HEK293 (cell line): ENCODE measurements around the gene GCK.

ENCODE experiments used
- PBX3 ChIP-seq: sonication (generic); formaldehyde crosslinking; IDR thresholded peaks from 2 replicates; pipeline ENCODE4 v1.8.1; 2022; ENCODE audit warnings: mild to moderate bottlenecking, moderate library complexity, missing genetic modification reagents
- SETDB1 ChIP-seq: IDR thresholded peaks from one replicate; pipeline ENCODE4 v1.6.1; 2017; ENCODE audit warnings: mild to moderate bottlenecking, low read length, moderate library complexity, mixed read lengths; ENCODE audit not compliant: insufficient read length
- YY1 ChIP-seq: fragments of 450-650 bp; formaldehyde crosslinking; IDR thresholded peaks from 2 replicates; pipeline ENCODE4 v1.5.1; 2018; ENCODE audit warnings: missing biosample characterization, missing genetic modification characterization
- ZBTB21 ChIP-seq: fragments of 450-650 bp; formaldehyde crosslinking; IDR thresholded peaks from 2 replicates; pipeline ENCODE4 v1.5.1; 2017; ENCODE audit warnings: missing biosample characterization, missing genetic modification characterization
- ZNF280D ChIP-seq: fragments of 450-650 bp; formaldehyde crosslinking; IDR thresholded peaks from 2 replicates; pipeline ENCODE4 v1.5.1; 2016; ENCODE audit warnings: missing biosample characterization, missing genetic modification characterization
- ZNF311 ChIP-seq: fragments of 450-650 bp; formaldehyde crosslinking; IDR thresholded peaks from 2 replicates; pipeline ENCODE4 v1.5.1; 2017; ENCODE audit warnings: missing biosample characterization, missing genetic modification characterization, borderline replicate concordance
- ZSCAN16 ChIP-seq: fragments of 450-650 bp; formaldehyde crosslinking; IDR thresholded peaks from 2 replicates; pipeline ENCODE4 v1.5.1; 2016; ENCODE audit warnings: missing biosample characterization, missing genetic modification characterization
- TF ChIP-seq, protein P1 (sequence below): fragments of 450-650 bp; formaldehyde crosslinking; IDR thresholded peaks from 2 replicates; pipeline ENCODE4 v1.5.1; 2016; ENCODE audit warnings: missing biosample characterization, missing genetic modification characterization
- TF ChIP-seq, protein P2 (sequence below): fragments of 450-650 bp; formaldehyde crosslinking; IDR thresholded peaks from 2 replicates; pipeline ENCODE4 v1.5.1; 2016; ENCODE audit warnings: missing biosample characterization, missing genetic modification characterization
- TF ChIP-seq, protein P3 (sequence below): fragments of 450-650 bp; formaldehyde crosslinking; IDR thresholded peaks from 2 replicates; pipeline ENCODE4 v1.5.1; 2017; ENCODE audit warnings: missing biosample characterization, missing genetic modification characterization
- TF ChIP-seq, protein P4 (sequence below): fragments of 450-650 bp; formaldehyde crosslinking; IDR thresholded peaks from 2 replicates; pipeline ENCODE4 v1.5.1; 2017; ENCODE audit warnings: missing biosample characterization, missing genetic modification characterization
- TF ChIP-seq, protein P5 (sequence below): fragments of 450-650 bp; IDR thresholded peaks from 2 replicates; pipeline ENCODE4 v1.5.1; 2018; ENCODE audit warnings: missing biosample characterization, missing genetic modification characterization

DNA sequence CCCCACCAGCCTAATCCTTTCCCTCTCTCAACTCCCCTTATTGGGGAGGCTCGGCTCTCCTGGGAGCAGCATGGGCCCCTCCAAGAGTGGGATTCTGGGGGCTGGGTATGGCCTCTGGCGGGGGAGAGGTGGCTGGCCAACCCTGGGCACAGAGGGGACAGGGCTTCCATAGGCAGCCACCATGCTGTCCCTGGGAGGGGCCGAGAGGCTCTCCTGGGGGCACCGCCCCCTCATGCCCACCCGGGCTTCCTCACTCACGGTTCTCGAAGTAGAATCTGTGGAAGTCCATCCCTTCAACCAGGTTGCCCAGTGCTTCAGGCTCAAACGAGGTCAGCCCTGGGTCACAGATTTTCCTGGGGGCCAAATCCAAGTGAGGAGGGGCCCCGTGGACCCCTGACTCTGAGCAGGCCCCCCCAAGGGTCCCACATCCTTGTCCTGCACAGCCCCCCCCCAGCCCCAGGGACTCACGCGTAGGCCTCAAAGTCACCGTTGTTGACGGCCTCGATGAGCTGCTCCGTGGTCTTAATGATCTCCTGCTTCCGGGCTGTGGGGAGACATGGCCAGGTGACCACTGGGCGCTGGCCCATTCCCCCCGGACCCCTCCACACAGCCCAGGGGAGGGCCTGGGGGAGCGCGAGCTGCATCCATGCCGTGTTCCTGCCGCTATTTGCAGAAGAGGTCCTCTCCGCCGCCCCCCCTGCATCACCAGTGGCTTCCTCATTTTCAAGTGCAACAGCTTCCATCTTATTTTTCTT, 31.3 kb upstream of the GCK start:
- no peak for TF ChIP-seq SETDB1
- TF ChIP-seq ZNF311 (tag by site-specific recombination): no peak
- no peak for TF ChIP-seq ZSCAN16 (tag by site-specific recombination)
- TF ChIP-seq, protein P1, sequence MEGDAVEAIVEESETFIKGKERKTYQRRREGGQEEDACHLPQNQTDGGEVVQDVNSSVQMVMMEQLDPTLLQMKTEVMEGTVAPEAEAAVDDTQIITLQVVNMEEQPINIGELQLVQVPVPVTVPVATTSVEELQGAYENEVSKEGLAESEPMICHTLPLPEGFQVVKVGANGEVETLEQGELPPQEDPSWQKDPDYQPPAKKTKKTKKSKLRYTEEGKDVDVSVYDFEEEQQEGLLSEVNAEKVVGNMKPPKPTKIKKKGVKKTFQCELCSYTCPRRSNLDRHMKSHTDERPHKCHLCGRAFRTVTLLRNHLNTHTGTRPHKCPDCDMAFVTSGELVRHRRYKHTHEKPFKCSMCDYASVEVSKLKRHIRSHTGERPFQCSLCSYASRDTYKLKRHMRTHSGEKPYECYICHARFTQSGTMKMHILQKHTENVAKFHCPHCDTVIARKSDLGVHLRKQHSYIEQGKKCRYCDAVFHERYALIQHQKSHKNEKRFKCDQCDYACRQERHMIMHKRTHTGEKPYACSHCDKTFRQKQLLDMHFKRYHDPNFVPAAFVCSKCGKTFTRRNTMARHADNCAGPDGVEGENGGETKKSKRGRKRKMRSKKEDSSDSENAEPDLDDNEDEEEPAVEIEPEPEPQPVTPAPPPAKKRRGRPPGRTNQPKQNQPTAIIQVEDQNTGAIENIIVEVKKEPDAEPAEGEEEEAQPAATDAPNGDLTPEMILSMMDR (tag by site-specific recombination): no peak
- no peak for TF ChIP-seq ZNF280D (tag by site-specific recombination)
- no peak for TF ChIP-seq YY1 (tag by site-specific recombination)
- TF ChIP-seq, protein P2, sequence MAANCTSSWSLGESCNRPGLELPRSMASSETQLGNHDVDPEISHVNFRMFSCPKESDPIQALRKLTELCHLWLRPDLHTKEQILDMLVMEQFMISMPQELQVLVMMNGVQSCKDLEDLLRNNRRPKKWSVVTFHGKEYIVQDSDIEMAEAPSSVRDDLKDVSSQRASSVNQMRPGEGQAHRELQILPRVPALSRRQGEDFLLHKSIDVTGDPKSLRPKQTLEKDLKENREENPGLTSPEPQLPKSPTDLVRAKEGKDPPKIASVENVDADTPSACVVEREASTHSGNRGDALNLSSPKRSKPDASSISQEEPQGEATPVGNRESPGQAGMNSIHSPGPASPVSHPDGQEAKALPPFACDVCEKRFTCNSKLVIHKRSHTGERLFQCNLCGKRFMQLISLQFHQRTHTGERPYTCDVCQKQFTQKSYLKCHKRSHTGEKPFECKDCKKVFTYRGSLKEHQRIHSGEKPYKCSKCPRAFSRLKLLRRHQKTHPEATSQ: no peak
- TF ChIP-seq, protein P3, sequence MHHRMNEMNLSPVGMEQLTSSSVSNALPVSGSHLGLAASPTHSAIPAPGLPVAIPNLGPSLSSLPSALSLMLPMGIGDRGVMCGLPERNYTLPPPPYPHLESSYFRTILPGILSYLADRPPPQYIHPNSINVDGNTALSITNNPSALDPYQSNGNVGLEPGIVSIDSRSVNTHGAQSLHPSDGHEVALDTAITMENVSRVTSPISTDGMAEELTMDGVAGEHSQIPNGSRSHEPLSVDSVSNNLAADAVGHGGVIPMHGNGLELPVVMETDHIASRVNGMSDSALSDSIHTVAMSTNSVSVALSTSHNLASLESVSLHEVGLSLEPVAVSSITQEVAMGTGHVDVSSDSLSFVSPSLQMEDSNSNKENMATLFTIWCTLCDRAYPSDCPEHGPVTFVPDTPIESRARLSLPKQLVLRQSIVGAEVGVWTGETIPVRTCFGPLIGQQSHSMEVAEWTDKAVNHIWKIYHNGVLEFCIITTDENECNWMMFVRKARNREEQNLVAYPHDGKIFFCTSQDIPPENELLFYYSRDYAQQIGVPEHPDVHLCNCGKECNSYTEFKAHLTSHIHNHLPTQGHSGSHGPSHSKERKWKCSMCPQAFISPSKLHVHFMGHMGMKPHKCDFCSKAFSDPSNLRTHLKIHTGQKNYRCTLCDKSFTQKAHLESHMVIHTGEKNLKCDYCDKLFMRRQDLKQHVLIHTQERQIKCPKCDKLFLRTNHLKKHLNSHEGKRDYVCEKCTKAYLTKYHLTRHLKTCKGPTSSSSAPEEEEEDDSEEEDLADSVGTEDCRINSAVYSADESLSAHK (tag by site-specific recombination): no peak
- TF ChIP-seq PBX3 (CRISPR knock-in tag): no peak
- no peak for TF ChIP-seq ZBTB21 (tag by site-specific recombination)
- TF ChIP-seq, protein P4, sequence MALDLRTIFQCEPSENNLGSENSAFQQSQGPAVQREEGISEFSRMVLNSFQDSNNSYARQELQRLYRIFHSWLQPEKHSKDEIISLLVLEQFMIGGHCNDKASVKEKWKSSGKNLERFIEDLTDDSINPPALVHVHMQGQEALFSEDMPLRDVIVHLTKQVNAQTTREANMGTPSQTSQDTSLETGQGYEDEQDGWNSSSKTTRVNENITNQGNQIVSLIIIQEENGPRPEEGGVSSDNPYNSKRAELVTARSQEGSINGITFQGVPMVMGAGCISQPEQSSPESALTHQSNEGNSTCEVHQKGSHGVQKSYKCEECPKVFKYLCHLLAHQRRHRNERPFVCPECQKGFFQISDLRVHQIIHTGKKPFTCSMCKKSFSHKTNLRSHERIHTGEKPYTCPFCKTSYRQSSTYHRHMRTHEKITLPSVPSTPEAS (tag by site-specific recombination): no peak
- TF ChIP-seq, protein P5, sequence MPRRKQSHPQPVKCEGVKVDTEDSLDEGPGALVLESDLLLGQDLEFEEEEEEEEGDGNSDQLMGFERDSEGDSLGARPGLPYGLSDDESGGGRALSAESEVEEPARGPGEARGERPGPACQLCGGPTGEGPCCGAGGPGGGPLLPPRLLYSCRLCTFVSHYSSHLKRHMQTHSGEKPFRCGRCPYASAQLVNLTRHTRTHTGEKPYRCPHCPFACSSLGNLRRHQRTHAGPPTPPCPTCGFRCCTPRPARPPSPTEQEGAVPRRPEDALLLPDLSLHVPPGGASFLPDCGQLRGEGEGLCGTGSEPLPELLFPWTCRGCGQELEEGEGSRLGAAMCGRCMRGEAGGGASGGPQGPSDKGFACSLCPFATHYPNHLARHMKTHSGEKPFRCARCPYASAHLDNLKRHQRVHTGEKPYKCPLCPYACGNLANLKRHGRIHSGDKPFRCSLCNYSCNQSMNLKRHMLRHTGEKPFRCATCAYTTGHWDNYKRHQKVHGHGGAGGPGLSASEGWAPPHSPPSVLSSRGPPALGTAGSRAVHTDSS (tag by site-specific recombination): no peak
